SH-SY5Y (cell line): Measurements from ENCODE around the gene BACE1.

ENCODE experiments used
- GATA2 ChIP-seq: IDR thresholded peaks from 2 replicates; pipeline ENCODE4 v1.6.1; 2011; ENCODE audit warnings: mild to moderate bottlenecking, low read depth, low read length
- GATA3 ChIP-seq: IDR thresholded peaks from 2 replicates; pipeline ENCODE4 v1.6.1; 2011; ENCODE audit warnings: low read depth, mild to moderate bottlenecking, low read length, moderate library complexity

DNA sequence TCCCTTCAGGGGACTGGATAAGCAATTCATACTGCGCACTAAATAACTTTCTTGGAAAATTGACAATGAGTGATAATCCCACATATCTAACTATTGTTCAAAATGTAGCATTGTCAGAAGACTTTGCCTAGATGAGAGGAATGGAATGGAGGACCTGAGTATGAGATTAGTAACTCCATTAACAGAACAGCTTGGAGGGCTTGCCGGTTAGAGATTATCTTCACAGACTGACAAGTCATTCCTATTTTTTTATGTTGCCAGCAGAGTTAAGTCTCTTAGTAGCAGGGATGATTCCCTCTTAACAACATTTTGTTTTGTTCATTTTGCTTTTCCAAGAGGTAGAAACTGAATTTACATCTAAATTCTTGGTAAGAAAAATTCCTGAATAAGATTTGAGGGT is 32.0 kb downstream of the BACE1 start:
- no peak for TF ChIP-seq GATA3
- no peak for TF ChIP-seq GATA2
